Keratinocyte (primary cell): ENCODE data around the gene RNF39. TPM values are rescaled to one million over a fixed set of nuclear protein-coding genes. Genes with fewer than 3 reads are reported as not detected.

Source experiments
- DNase-seq: peaks from one replicate; pipeline ENCODE4 v3.0.0-alpha.2; 2011; ENCODE audit warnings: low read depth, missing footprints, low spot score
- FAIRE-seq: peaks from 2 replicates; lab custom pipeline; 2011; peaks lifted over from hg19 to GRCh38; lab: Jason Lieb, UNC
- H2AFZ ChIP-seq: 2 replicates; pipeline ENCODE4 v1.6.0; 2012; ENCODE audit warnings: low read length, control low read depth, inconsistent platforms; ENCODE audit not compliant: control insufficient read depth
- H3K27ac ChIP-seq: 2 replicates; pipeline ENCODE4 v1.5.1; 2011; ENCODE audit warnings: low read length; ENCODE audit not compliant: control insufficient read depth, insufficient read depth
- H3K27me3 ChIP-seq: 3 replicates; pipeline ENCODE4 v1.6.0; 2011; ENCODE audit warnings: low read length; ENCODE audit not compliant: control insufficient read depth, insufficient read depth; ENCODE audit errors: extremely low read depth
- H3K36me3 ChIP-seq, 2 experiments: 2 replicates in 1 of 2; 3 replicates in 1 of 2; pipeline ENCODE4 v1.5.1; 2011; ENCODE audit warnings: low read length in 2 of 2, mild to moderate bottlenecking in 1 of 2; ENCODE audit not compliant: control insufficient read depth in 2 of 2, insufficient read depth in 2 of 2; ENCODE audit errors: extremely low read depth in 1 of 2
- H3K4me1 ChIP-seq: 3 replicates; pipeline ENCODE4 v1.5.1; 2011; ENCODE audit warnings: low read length; ENCODE audit not compliant: control insufficient read depth, insufficient read depth; ENCODE audit errors: extremely low read depth
- H3K4me2 ChIP-seq: 3 replicates; pipeline ENCODE4 v1.6.0; 2011; ENCODE audit warnings: low read depth, low read length; ENCODE audit not compliant: control insufficient read depth, insufficient read depth; ENCODE audit errors: extremely low read depth
- H3K4me3 ChIP-seq, 3 experiments: fragments of 200-600 bp in 1 of 3; sonication (generic) in 1 of 3; 2 replicates in 2 of 3; 3 replicates in 1 of 3; pipeline ENCODE4 v1.5.1; 2011 to 2016; ENCODE audit warnings: low read length in 3 of 3, mild to moderate bottlenecking in 3 of 3, control low read depth in 2 of 3, inconsistent platforms in 1 of 3, low read depth in 1 of 3, mixed read lengths in 1 of 3, mixed run types in 1 of 3, moderate library complexity in 1 of 3; ENCODE audit not compliant: control insufficient read depth in 2 of 3, insufficient read depth in 2 of 3; ENCODE audit errors: extremely low read depth in 1 of 3
- H3K79me2 ChIP-seq: 2 replicates; pipeline ENCODE4 v1.6.0; 2012; ENCODE audit warnings: low read length; ENCODE audit not compliant: control insufficient read depth, insufficient read depth
- H3K9ac ChIP-seq: 3 replicates; pipeline ENCODE4 v1.6.0; 2011; ENCODE audit warnings: low read length; ENCODE audit not compliant: control insufficient read depth, insufficient read depth; ENCODE audit errors: extremely low read depth
- H3K9me1 ChIP-seq: 3 replicates; pipeline ENCODE4 v1.6.0; 2011; ENCODE audit warnings: low read length; ENCODE audit not compliant: control insufficient read depth, insufficient read depth; ENCODE audit errors: extremely low read depth
- H3K9me3 ChIP-seq: 2 replicates; pipeline ENCODE4 v1.5.1; 2012; ENCODE audit warnings: low read depth, low read length; ENCODE audit not compliant: control insufficient read depth
- H4K20me1 ChIP-seq: 3 replicates; pipeline ENCODE4 v1.6.0; 2011; ENCODE audit warnings: low read length; ENCODE audit not compliant: control insufficient read depth, insufficient read depth; ENCODE audit errors: extremely low read depth
- EZH2 ChIP-seq: IDR thresholded peaks from one replicate; pipeline ENCODE4 v1.6.1; 2012; ENCODE audit warnings: inconsistent platforms, mild to moderate bottlenecking, low read length, moderate library complexity
- dilution Hi-C: fragments of 300-500 bp; cut with MboI; formaldehyde crosslinking; loops from one replicate; pipeline ENCODE4 v1.7.0; 2020; ENCODE audit warnings: low sequenced_read_pairs; ENCODE audit not compliant: extremely low pct_ligation_motif_present
- polyA plus RNA-seq, 5 experiments: library from polyadenylated mRNA; depleted of rRNA in 3 of 5; stranded (reverse) in 3 of 5; stranded (forward) in 1 of 5; unstranded in 1 of 5; fragments of >200 nt; gene quantifications; 1 replicate in 1 of 5; 2 replicates in 3 of 5; 3 replicates in 1 of 5; pipeline versions ENCODE4 v1.2.1 to v1.2.3, GENCODE V29; 2011 to 2012; ENCODE audit warnings: missing spikeins in 2 of 5, low read depth in 1 of 5, low replicate concordance in 1 of 5
- TF ChIP-seq, protein P1 (sequence below), 3 experiments: IDR thresholded peaks in 1 of 3; conservative IDR thresholded peaks in 1 of 3; optimal IDR thresholded peaks in 1 of 3; 2 replicates in 2 of 3; 3 replicates in 1 of 3; pipeline versions ENCODE3 to v1.5.1; 2011; ENCODE audit warnings: low read length in 3 of 3, mild to moderate bottlenecking in 3 of 3, moderate library complexity in 2 of 3, control low read depth in 1 of 3, inconsistent platforms in 1 of 3; ENCODE audit not compliant: insufficient read depth in 2 of 3; ENCODE audit errors: extremely low read depth in 1 of 3

Gene RNF39
- polyA plus RNA-seq, 1 donor (not counting 4 experiments of a cell fraction or from before 2014, with no cell fraction given): 4.4 TPM

DNA sequence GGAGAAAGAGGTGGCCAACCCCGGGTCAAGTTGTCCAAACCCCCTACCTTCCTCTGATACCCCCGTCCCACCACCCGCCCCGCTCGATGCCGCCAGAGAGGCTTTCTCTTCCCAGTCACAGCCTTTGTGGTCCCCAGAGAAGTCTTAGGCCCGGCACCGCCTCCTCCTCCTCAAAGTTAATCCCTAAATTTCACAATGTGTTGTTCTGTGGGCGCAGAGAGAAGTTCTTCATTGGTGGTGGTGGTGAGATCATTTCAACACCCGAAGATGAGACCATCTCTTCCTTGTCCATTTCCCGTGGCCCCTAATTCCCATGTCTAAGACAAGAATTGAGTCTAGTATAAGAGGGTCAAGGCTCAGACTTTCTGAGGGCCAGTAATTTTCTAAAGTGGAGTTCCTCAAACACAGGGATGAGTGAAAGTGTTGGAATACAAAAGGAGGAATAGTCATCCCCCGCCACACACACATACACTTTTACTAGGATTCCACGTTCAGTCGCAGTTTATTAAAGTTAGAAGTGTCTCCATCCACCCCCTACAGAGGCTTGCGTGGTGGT, 26.9 kb upstream of the RNF39 start:
- peak overlapping the region in 2 of 3 experiments; percentile 7 to 80 for H3K4me3 ChIP-seq
- peak overlapping the region; percentile 73 for H3K9ac ChIP-seq
- no peaks in the 10 kb centered on the region for H3K9me3 ChIP-seq
- peaks cover 34% of the 10 kb centered on the region for H3K4me1 ChIP-seq
- FAIRE-seq: no peak
- H3K4me2 ChIP-seq: peak overlapping the region; percentile 99
- H4K20me1 ChIP-seq: no peaks in the 10 kb centered on the region
- DNase-seq: no peak
- TF ChIP-seq EZH2: no peak
- TF ChIP-seq, protein P1, sequence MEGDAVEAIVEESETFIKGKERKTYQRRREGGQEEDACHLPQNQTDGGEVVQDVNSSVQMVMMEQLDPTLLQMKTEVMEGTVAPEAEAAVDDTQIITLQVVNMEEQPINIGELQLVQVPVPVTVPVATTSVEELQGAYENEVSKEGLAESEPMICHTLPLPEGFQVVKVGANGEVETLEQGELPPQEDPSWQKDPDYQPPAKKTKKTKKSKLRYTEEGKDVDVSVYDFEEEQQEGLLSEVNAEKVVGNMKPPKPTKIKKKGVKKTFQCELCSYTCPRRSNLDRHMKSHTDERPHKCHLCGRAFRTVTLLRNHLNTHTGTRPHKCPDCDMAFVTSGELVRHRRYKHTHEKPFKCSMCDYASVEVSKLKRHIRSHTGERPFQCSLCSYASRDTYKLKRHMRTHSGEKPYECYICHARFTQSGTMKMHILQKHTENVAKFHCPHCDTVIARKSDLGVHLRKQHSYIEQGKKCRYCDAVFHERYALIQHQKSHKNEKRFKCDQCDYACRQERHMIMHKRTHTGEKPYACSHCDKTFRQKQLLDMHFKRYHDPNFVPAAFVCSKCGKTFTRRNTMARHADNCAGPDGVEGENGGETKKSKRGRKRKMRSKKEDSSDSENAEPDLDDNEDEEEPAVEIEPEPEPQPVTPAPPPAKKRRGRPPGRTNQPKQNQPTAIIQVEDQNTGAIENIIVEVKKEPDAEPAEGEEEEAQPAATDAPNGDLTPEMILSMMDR (optimal IDR thresholded peaks at IDR 0.05 in 1 of 3, IDR thresholded peaks at IDR 0.05 in 1 of 3, conservative IDR thresholded peaks at IDR 0.05 in 1 of 3; ENCODE audit: extremely low read depth in 1 of 3, insufficient read depth in 2 of 3, low read length in 3 of 3): no peak
- no peaks in the 10 kb centered on the region for H3K36me3 ChIP-seq
- H3K27ac ChIP-seq: no peak overlapping the region
- H2AFZ ChIP-seq: peak overlapping the region; percentile 71
- no peaks in the 10 kb centered on the region for H3K79me2 ChIP-seq
- no peaks in the 10 kb centered on the region for H3K27me3 ChIP-seq
- dilution Hi-C loops: no loop called here
- H3K9me1 ChIP-seq: no peaks in the 10 kb centered on the region

DNA sequence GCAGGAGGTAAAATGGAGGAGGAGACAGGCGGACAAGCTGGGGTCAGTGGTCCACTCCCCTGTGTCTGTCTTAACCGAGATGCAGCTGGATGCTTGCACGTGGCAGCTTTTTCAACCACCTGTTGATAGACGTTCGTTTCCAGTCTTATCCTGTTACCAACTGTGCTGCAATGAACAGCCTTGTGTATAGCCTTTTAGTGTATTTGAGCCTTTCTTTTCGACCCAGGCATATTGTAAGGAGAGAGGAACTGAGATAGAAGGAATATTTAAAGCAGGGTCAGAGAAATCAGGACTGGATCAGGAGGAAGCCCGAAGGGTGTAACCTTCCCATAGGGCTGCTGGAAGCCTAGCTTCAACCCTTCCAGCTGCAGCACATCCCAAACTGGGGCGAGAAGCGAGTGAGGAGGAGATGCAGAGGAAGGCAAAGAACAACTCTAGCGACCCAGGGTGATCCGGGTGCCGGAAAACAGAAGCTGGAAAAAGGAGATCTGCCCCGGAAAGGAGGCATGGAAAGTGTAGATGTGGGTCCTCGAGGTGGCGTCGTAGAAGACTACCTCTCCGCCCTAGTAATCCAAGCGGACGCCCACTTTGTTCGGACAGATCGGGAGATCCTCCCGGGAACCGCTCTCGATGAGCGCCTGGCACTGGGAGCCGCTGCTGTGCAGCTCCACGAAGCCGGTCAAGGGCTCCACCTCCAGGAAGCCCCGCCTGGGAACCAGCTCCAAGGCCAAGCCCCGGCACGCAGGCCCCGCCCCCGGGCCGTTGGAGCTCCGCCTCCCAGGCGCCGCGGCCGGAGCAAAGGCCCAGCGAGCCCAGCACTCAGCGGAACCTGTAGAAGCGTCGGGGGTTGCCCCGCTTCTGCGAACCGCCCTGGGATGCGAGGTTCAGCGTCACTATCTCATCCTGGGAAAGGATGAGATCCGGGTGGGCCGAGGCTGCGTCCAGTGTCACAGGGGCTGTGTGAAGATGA, 26.2 kb upstream of the RNF39 start:
- dilution Hi-C loops: no loop called here
- peak overlapping the region; percentile 66 for H3K27ac ChIP-seq
- peaks cover 34% of the 10 kb centered on the region for H3K4me1 ChIP-seq
- peak overlapping the region; percentile 82 for H2AFZ ChIP-seq
- H4K20me1 ChIP-seq: no peaks in the 10 kb centered on the region
- TF ChIP-seq, protein P1 (optimal IDR thresholded peaks at IDR 0.05 in 1 of 3, IDR thresholded peaks at IDR 0.05 in 1 of 3, conservative IDR thresholded peaks at IDR 0.05 in 1 of 3; ENCODE audit: extremely low read depth in 1 of 3, insufficient read depth in 2 of 3, low read length in 3 of 3): peak in 2 of 3 experiments; percentile 21 to 23
- no peak for TF ChIP-seq EZH2
- peak overlapping the region; percentile 99 for H3K4me2 ChIP-seq
- peak overlapping the region; percentile 73 for H3K9ac ChIP-seq
- H3K79me2 ChIP-seq: no peaks in the 10 kb centered on the region
- peak; percentile 53 for DNase-seq
- H3K4me3 ChIP-seq: peak overlapping the region; percentile 39 to 80 (median 50)
- H3K9me3 ChIP-seq: no peaks in the 10 kb centered on the region
- no peak for FAIRE-seq
- H3K36me3 ChIP-seq: no peaks in the 10 kb centered on the region
- no peaks in the 10 kb centered on the region for H3K27me3 ChIP-seq
- H3K9me1 ChIP-seq: no peaks in the 10 kb centered on the region
